GM23338 (cell line): Measurements from ENCODE around the gene SYNRG. TPM values are rescaled to one million over a fixed set of nuclear protein-coding genes. Genes with fewer than 3 reads are reported as not detected.

ENCODE experiments used
- ATAC-seq: fragments of 200-7000 bp; cut with Tn5 transposase; 3 replicates; pipeline ENCODE4 v1.9.1; 2020
- DNase-seq: peaks from one replicate; pipeline ENCODE4 v3.0.0-alpha.2; 2015; ENCODE audit warnings: low spot score
- H2AFZ ChIP-seq: fragments of 200-600 bp; sonication (generic); 2 replicates; pipeline ENCODE4 v1.8.0; 2016; ENCODE audit warnings: antibody characterized with exemption, mild to moderate bottlenecking, moderate library complexity
- H3F3A ChIP-seq: fragments of 200-600 bp; sonication (generic); replicated peaks from 2 replicates; pipeline ENCODE4 v1.8.0; 2017; ENCODE audit warnings: antibody characterized with exemption, mixed run types, low read depth
- H3K27ac ChIP-seq: fragments of 200-600 bp; sonication (generic); 2 replicates; pipeline ENCODE4 v1.6.1; 2016; ENCODE audit warnings: low read depth
- H3K27me3 ChIP-seq: fragments of 200-600 bp; sonication (generic); 2 replicates; pipeline ENCODE4 v1.8.0; 2016; ENCODE audit warnings: mild to moderate bottlenecking, mixed run types, moderate library complexity; ENCODE audit not compliant: insufficient read depth
- H3K36me3 ChIP-seq: fragments of 200-600 bp; sonication (generic); 2 replicates; pipeline ENCODE4 v1.8.0; 2016; ENCODE audit warnings: mild to moderate bottlenecking; ENCODE audit not compliant: insufficient read depth
- H3K4me1 ChIP-seq: fragments of 200-600 bp; sonication (generic); 2 replicates; pipeline ENCODE4 v1.8.0; 2016; ENCODE audit warnings: mild to moderate bottlenecking, moderate library complexity; ENCODE audit not compliant: insufficient read depth
- H3K4me2 ChIP-seq: fragments of 200-600 bp; sonication (generic); 2 replicates; pipeline ENCODE4 v1.7.1; 2017; ENCODE audit warnings: mixed run types
- H3K4me3 ChIP-seq: fragments of 200-600 bp; sonication (generic); 2 replicates; pipeline ENCODE4 v1.6.1; 2016; ENCODE audit warnings: mixed run types
- H3K79me2 ChIP-seq: fragments of 200-600 bp; sonication (generic); replicated peaks from 2 replicates; pipeline ENCODE4 v1.8.0; 2017; ENCODE audit warnings: mild to moderate bottlenecking; ENCODE audit not compliant: insufficient read depth
- H3K9me2 ChIP-seq: fragments of 200-600 bp; sonication (generic); 2 replicates; pipeline ENCODE4 v1.8.0; 2017; ENCODE audit not compliant: insufficient read depth
- H4K20me1 ChIP-seq: fragments of 200-600 bp; sonication (generic); replicated peaks from 2 replicates; pipeline ENCODE4 v1.8.0; 2017; ENCODE audit warnings: mild to moderate bottlenecking; ENCODE audit not compliant: insufficient read depth
- H3K27ac Mint-ChIP-seq: 2 replicates; pipeline ENCODE4 v1.8.0; 2020; ENCODE audit warnings: inconsistent platforms, mild to moderate bottlenecking, moderate library complexity, mixed read lengths
- H3K27me3 Mint-ChIP-seq: 3 replicates; pipeline ENCODE4 v1.8.0; 2022; ENCODE audit warnings: low read depth, mild to moderate bottlenecking, moderate library complexity, mixed read lengths, inconsistent platforms; ENCODE audit not compliant: insufficient read depth, poor library complexity
- H3K36me3 Mint-ChIP-seq: 3 replicates; pipeline ENCODE4 v1.8.0; 2021; ENCODE audit warnings: low read depth, mild to moderate bottlenecking, inconsistent platforms, moderate library complexity, mixed read lengths
- H3K4me1 Mint-ChIP-seq: 3 replicates; pipeline ENCODE4 v1.8.0; 2020; ENCODE audit warnings: mild to moderate bottlenecking, inconsistent platforms, mixed read lengths
- H3K4me3 Mint-ChIP-seq: 3 replicates; pipeline ENCODE4 v1.8.0; 2021; ENCODE audit warnings: moderate library complexity, mild to moderate bottlenecking, inconsistent platforms, mixed read lengths
- H3K9me3 Mint-ChIP-seq: 3 replicates; pipeline ENCODE4 v1.8.0; 2020; ENCODE audit warnings: moderate library complexity, mild to moderate bottlenecking, inconsistent platforms, mixed read lengths
- CREB1 ChIP-seq: fragments of 250-450 bp; sonication (Bioruptor Pico); IDR thresholded peaks from 2 replicates; pipeline ENCODE4 v1.5.0; 2020; ENCODE audit warnings: low read depth, mild to moderate bottlenecking, moderate library complexity
- ETS1 ChIP-seq: IDR thresholded peaks from 2 replicates; pipeline ENCODE4 v1.6.1; 2016; ENCODE audit warnings: antibody characterized with exemption
- EZH2 ChIP-seq: fragments of 200-600 bp; sonication (generic); IDR thresholded peaks from one replicate; pipeline ENCODE4 v1.8.0; 2017; ENCODE audit warnings: antibody characterized with exemption, mild to moderate bottlenecking, low read depth; ENCODE audit not compliant: unreplicated experiment
- EZH2phosphoT487 ChIP-seq: fragments of 200-600 bp; sonication (generic); IDR thresholded peaks from one replicate; pipeline ENCODE4 v1.8.1; 2018; ENCODE audit warnings: antibody characterized with exemption; ENCODE audit not compliant: unreplicated experiment
- JUNB ChIP-seq: IDR thresholded peaks from one replicate; pipeline ENCODE4 v1.6.1; 2016; ENCODE audit warnings: antibody characterized with exemption; ENCODE audit not compliant: unreplicated experiment
- NANOG ChIP-seq: IDR thresholded peaks from 2 replicates; pipeline ENCODE4 v1.6.1; 2016; ENCODE audit warnings: antibody characterized with exemption, borderline replicate concordance
- POLR2AphosphoS5 ChIP-seq: IDR thresholded peaks from 2 replicates; pipeline ENCODE4 v1.6.1; 2016; ENCODE audit warnings: antibody characterized with exemption, low read depth
- STAT1 ChIP-seq: IDR thresholded peaks from one replicate; pipeline ENCODE4 v1.6.1; 2016; ENCODE audit warnings: antibody characterized with exemption; ENCODE audit not compliant: unreplicated experiment
- ZNF114 ChIP-seq: fragments of 250-450 bp; sonication (Bioruptor Pico); IDR thresholded peaks from 2 replicates; pipeline ENCODE4 v1.5.0; 2020; ENCODE audit warnings: mild to moderate bottlenecking, moderate library complexity
- ZNF331 ChIP-seq: fragments of 250-450 bp; sonication (Bioruptor Pico); IDR thresholded peaks from 2 replicates; pipeline ENCODE4 v1.5.0; 2020; ENCODE audit warnings: low read depth, mild to moderate bottlenecking, moderate library complexity
- ZNF462 ChIP-seq: fragments of 250-450 bp; sonication (Bioruptor Pico); IDR thresholded peaks from 2 replicates; pipeline ENCODE4 v1.5.0; 2020; ENCODE audit warnings: mild to moderate bottlenecking, moderate library complexity
- polyA plus RNA-seq: library from polyadenylated mRNA; unstranded; fragments of >200 nt; fragmentation: Nextera tagmentation; extraction: Ambion mirVana; gene quantifications from 2 replicates; pipeline ENCODE4 v1.2.1, GENCODE V29; 2016
- total RNA-seq: library from RNA; depleted of rRNA; stranded (reverse); fragments of >200 nt; shearing (Covaris generic); gene quantifications from 2 replicates; pipeline ENCODE4 v1.2.3, GENCODE V29; 2014
- TF ChIP-seq, protein P1 (sequence below), 2 experiments: fragments of 200-600 bp in 1 of 2; sonication (generic) in 1 of 2; conservative IDR thresholded peaks; 2 replicates each; pipeline versions ENCODE4 v1.5.1 to v1.6.1; 2016 to 2017; ENCODE audit warnings: antibody characterized with exemption in 2 of 2, low read depth in 2 of 2, mild to moderate bottlenecking in 2 of 2, moderate library complexity in 1 of 2
- TF ChIP-seq, protein P2 (sequence below): IDR thresholded peaks from one replicate; pipeline ENCODE4 v1.6.1; 2018; ENCODE audit warnings: antibody characterized with exemption; ENCODE audit not compliant: unreplicated experiment

SYNRG gene
- total and polyA plus RNA-seq, 2 experiments from 2014 or later, result 18.6 to 22.6 TPM

DNA sequence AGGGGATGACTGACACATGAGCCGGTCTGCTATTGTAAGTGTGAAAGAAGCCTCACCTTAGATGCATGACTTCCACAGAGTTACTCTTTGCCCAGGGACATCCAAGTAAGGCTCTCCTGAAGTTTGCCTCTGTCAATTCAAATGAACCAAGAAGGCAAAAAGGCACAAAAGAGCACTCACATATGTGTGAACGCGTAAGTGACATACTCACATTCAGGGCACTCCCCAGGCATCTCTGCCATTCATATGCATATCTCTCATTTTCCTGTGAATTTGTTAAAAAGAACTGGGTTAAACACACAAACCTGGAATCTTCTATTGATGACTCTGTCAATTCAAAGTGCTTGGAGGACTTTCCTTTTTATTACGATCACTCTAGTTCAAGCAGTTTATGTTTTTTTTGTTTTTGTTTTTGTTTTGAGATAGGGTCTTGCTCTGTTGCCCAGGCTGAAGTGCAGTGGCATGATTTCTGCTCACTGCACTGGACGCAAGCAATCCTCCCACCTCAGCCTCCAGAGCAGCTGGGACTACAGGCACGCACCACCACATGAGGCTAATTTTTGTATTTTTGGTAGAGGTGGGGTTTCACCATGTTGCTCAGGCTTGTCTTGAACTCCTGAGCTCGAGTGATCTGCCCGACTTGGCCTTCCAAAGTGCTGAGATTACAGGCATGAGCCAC lies 70.1 kb downstream of the SYNRG start:
- no peaks in the 10 kb centered on the region for H3K79me2 ChIP-seq
- H4K20me1 ChIP-seq, result no peaks in the 10 kb centered on the region
- H3K9me3 Mint-ChIP-seq, result no peaks in the 10 kb centered on the region
- peaks cover 19% of the 10 kb centered on the region; the same call in 1 of the 2 replicates for H3K4me1 ChIP-seq
- H3K4me1 Mint-ChIP-seq, result peaks cover 28% of the 10 kb centered on the region
- H3K27me3 ChIP-seq, result no peaks in the 10 kb centered on the region
- ATAC-seq (no peak), DNase-seq (no peak)
- no peak overlapping the region; the same call in 1 of the 2 replicates for H3K27ac ChIP-seq
- H3K4me3 ChIP-seq, result no peak overlapping the region
- H3K36me3 ChIP-seq, result peaks cover 24% of the 10 kb centered on the region
- TF ChIP-seq ETS1, result no peak
- TF ChIP-seq, protein P1, sequence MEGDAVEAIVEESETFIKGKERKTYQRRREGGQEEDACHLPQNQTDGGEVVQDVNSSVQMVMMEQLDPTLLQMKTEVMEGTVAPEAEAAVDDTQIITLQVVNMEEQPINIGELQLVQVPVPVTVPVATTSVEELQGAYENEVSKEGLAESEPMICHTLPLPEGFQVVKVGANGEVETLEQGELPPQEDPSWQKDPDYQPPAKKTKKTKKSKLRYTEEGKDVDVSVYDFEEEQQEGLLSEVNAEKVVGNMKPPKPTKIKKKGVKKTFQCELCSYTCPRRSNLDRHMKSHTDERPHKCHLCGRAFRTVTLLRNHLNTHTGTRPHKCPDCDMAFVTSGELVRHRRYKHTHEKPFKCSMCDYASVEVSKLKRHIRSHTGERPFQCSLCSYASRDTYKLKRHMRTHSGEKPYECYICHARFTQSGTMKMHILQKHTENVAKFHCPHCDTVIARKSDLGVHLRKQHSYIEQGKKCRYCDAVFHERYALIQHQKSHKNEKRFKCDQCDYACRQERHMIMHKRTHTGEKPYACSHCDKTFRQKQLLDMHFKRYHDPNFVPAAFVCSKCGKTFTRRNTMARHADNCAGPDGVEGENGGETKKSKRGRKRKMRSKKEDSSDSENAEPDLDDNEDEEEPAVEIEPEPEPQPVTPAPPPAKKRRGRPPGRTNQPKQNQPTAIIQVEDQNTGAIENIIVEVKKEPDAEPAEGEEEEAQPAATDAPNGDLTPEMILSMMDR (conservative IDR thresholded peaks at IDR 0.05; ENCODE audit: low read depth in 2 of 2), result no peak
- no peak for TF ChIP-seq EZH2phosphoT487
- TF ChIP-seq JUNB, result no peak
- no peak for TF ChIP-seq ZNF114 (CRISPR knock-in tag)
- no peak for TF ChIP-seq NANOG
- no peak for TF ChIP-seq ZNF462
- no peak for TF ChIP-seq ZNF331 (CRISPR knock-in tag)
- TF ChIP-seq, protein P2, sequence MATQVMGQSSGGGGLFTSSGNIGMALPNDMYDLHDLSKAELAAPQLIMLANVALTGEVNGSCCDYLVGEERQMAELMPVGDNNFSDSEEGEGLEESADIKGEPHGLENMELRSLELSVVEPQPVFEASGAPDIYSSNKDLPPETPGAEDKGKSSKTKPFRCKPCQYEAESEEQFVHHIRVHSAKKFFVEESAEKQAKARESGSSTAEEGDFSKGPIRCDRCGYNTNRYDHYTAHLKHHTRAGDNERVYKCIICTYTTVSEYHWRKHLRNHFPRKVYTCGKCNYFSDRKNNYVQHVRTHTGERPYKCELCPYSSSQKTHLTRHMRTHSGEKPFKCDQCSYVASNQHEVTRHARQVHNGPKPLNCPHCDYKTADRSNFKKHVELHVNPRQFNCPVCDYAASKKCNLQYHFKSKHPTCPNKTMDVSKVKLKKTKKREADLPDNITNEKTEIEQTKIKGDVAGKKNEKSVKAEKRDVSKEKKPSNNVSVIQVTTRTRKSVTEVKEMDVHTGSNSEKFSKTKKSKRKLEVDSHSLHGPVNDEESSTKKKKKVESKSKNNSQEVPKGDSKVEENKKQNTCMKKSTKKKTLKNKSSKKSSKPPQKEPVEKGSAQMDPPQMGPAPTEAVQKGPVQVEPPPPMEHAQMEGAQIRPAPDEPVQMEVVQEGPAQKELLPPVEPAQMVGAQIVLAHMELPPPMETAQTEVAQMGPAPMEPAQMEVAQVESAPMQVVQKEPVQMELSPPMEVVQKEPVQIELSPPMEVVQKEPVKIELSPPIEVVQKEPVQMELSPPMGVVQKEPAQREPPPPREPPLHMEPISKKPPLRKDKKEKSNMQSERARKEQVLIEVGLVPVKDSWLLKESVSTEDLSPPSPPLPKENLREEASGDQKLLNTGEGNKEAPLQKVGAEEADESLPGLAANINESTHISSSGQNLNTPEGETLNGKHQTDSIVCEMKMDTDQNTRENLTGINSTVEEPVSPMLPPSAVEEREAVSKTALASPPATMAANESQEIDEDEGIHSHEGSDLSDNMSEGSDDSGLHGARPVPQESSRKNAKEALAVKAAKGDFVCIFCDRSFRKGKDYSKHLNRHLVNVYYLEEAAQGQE, result no peak
- TF ChIP-seq EZH2, result no peak
- TF ChIP-seq POLR2AphosphoS5, result no peak
- no peak for TF ChIP-seq STAT1
- no peak for TF ChIP-seq CREB1
- peaks cover 56% of the 10 kb centered on the region for H3K36me3 Mint-ChIP-seq
- no peaks in the 10 kb centered on the region for H3K9me2 ChIP-seq
- no peak overlapping the region for H3K4me3 Mint-ChIP-seq
- no peak overlapping the region for H3K27ac Mint-ChIP-seq
- H3F3A ChIP-seq, result no peaks in the 10 kb centered on the region
- no peak overlapping the region for H3K4me2 ChIP-seq
- no peak overlapping the region for H2AFZ ChIP-seq
- no peaks in the 10 kb centered on the region for H3K27me3 Mint-ChIP-seq
